NOMO-1 treated with dmso at 0.1 percent for 144 hours (cell line): ENCODE results near the gene MOXD1.
"Not testable (repeated sequence)": the region's sequence is repeated elsewhere in the genome, so short reads cannot be mapped to it uniquely, and the experiment has no call there.

Experiments
- DNase-seq: peaks from one replicate; lab custom pipeline; 2025; ENCODE audit not compliant: unreplicated experiment; lab: John Stamatoyannopoulos, UW

MOXD1 gene

GRCh38 chr6:132285004-132285780, 116.1 kb downstream of the MOXD1 start:
- DNase-seq: no peak

GRCh38 chr6:132282696-132283095, 118.6 kb downstream of the MOXD1 start:
- DNase-seq: no peak

GRCh38 chr6:132280436-132280835, 120.8 kb downstream of the MOXD1 start:
- no peak for DNase-seq

GRCh38 chr6:132279592-132280139, 121.6 kb downstream of the MOXD1 start:
- DNase-seq: peak; percentile 10

- no peak for DNase-seq
Observed at GRCh38 chr6:132275066-132275970, 126.0 kb downstream of the MOXD1 start.

GRCh38 chr6:132272776-132273175, 128.5 kb downstream of the MOXD1 start:
- no peak for DNase-seq

- DNase-seq: no peak
Observed at GRCh38 chr6:132270726-132271402, 130.4 kb downstream of the MOXD1 start.

GRCh38 chr6:132268666-132269065, 132.6 kb downstream of the MOXD1 start:
- not testable (repeated sequence) for DNase-seq

GRCh38 chr6:132268209-132268608, 133.1 kb downstream of the MOXD1 start:
- no peak for DNase-seq

GRCh38 chr6:132265451-132266097, 135.7 kb downstream of the MOXD1 start:
- no peak for DNase-seq

- no peak for DNase-seq
Observed at GRCh38 chr6:132264021-132264500, 137.2 kb downstream of the MOXD1 start.

- no peak for DNase-seq
Observed at GRCh38 chr6:132261354-132261753, 139.9 kb downstream of the MOXD1 start.

GRCh38 chr6:132259070-132259469, 142.2 kb downstream of the MOXD1 start:
- DNase-seq: no peak

- no peak for DNase-seq
Observed at GRCh38 chr6:132257561-132257960, 143.7 kb downstream of the MOXD1 start.

GRCh38 chr6:132256457-132256856, 144.8 kb downstream of the MOXD1 start:
- no peak for DNase-seq

GRCh38 chr6:132253906-132254305, 147.4 kb downstream of the MOXD1 start:
- no peak for DNase-seq

GRCh38 chr6:132253211-132253610, 148.1 kb downstream of the MOXD1 start:
- no peak for DNase-seq

GRCh38 chr6:132252113-132252512, 149.2 kb downstream of the MOXD1 start:
- no peak for DNase-seq

GRCh38 chr6:132251711-132252110, 149.6 kb downstream of the MOXD1 start:
- DNase-seq: no peak

GRCh38 chr6:132247381-132248159, 153.7 kb downstream of the MOXD1 start:
- no peak for DNase-seq
